HepG2 (cell line): ENCODE measurements around the gene PRM3. TPM values are rescaled to one million over a fixed set of nuclear protein-coding genes. Genes with fewer than 3 reads are reported as not detected.

ENCODE experiments used
- ATAC-seq: fragments of 200-7000 bp; cut with Tn5 transposase; 3 replicates; pipeline ENCODE4 v1.9.1; 2020; ENCODE audit warnings: mild to moderate bottlenecking, moderate library complexity
- BruUV-seq: library from RNA; stranded (reverse); fragments of 400-500 nt; replicated peaks from 2 replicates; lab custom pipeline; 2021; lab: Mats Ljungman, UMichigan
- CTCF ChIA-PET: fragments of 300-600 bp; formaldehyde crosslinking; extraction: SDS; loops from one replicate; lab custom pipeline; 2021; ENCODE audit warnings: low total read pairs, inconsistent platforms, low intra/inter-chr PET ratio; lab: Yijun Ruan, JAX
- POLR2A ChIA-PET: fragments of 350-600 bp; sonication (Branson Sonifier 250); formaldehyde crosslinking; loops from one replicate; lab custom pipeline; 2020; ENCODE audit warnings: antibody characterized with exemption, inconsistent platforms; lab: Yijun Ruan, JAX
- DNase-seq: peaks from one replicate; pipeline ENCODE4 v3.0.0-alpha.2; 2015; ENCODE audit warnings: low spot score
- FAIRE-seq: peaks from 3 replicates; lab custom pipeline; 2011; peaks lifted over from hg19 to GRCh38; lab: Jason Lieb, UNC
- H2AFZ ChIP-seq: one replicate; pipeline ENCODE4 v1.6.1; 2011; ENCODE audit warnings: low read length, inconsistent platforms
- H3K27ac ChIP-seq: fragments of 300-600 bp; 3 replicates; pipeline ENCODE4 v1.8.0; 2011; ENCODE audit warnings: mixed run types, mild to moderate bottlenecking, mixed read lengths, low read length, inconsistent platforms; ENCODE audit not compliant: insufficient read depth; ENCODE audit errors: extremely low read length
- H3K27me3 ChIP-seq, 2 experiments: fragments of 200-600 bp in 1 of 2; 2 replicates in 1 of 2; 3 replicates in 1 of 2; pipeline versions ENCODE4 v1.6.0 to v1.8.0; 2011; ENCODE audit warnings: low read length in 2 of 2, mild to moderate bottlenecking in 2 of 2, moderate library complexity in 2 of 2, inconsistent platforms in 1 of 2; ENCODE audit not compliant: insufficient read depth in 2 of 2, control insufficient read depth in 1 of 2
- H3K36me3 ChIP-seq, 2 experiments: fragments of 200-600 bp in 1 of 2; replicated peaks in 1 of 2; 2 replicates in 1 of 2; 3 replicates in 1 of 2; pipeline versions ENCODE4 v1.5.1 to v1.8.0; 2011; ENCODE audit warnings: low read length in 2 of 2, inconsistent platforms in 1 of 2; ENCODE audit not compliant: insufficient read depth in 2 of 2, control insufficient read depth in 1 of 2
- H3K4me1 ChIP-seq: 2 replicates; pipeline ENCODE4 v1.5.1; 2012; ENCODE audit warnings: low read length, inconsistent platforms; ENCODE audit not compliant: insufficient read depth
- H3K4me2 ChIP-seq: 2 replicates; pipeline ENCODE4 v1.6.0; 2011; ENCODE audit warnings: low read depth, low read length, inconsistent platforms
- H3K4me3 ChIP-seq, 3 experiments: fragments of 200-600 bp in 1 of 3; sonication (generic), shearing (Covaris generic) in 1 of 3; replicated peaks in 1 of 3; 2 replicates each; pipeline ENCODE4 v1.5.1; 2011 to 2016; ENCODE audit warnings: low read length in 3 of 3, inconsistent platforms in 2 of 3, low read depth in 2 of 3, mild to moderate bottlenecking in 2 of 3, control low read depth in 1 of 3, mixed read lengths in 1 of 3; ENCODE audit not compliant: insufficient read depth in 1 of 3
- H3K79me2 ChIP-seq: one replicate; pipeline ENCODE4 v1.6.1; 2011; ENCODE audit warnings: low read length, inconsistent platforms; ENCODE audit not compliant: insufficient read depth
- H3K9ac ChIP-seq: 2 replicates; pipeline ENCODE4 v1.6.0; 2011; ENCODE audit warnings: mild to moderate bottlenecking, low read depth, low read length, inconsistent platforms; ENCODE audit not compliant: insufficient read depth
- H3K9me3 ChIP-seq: 2 replicates; pipeline ENCODE4 v1.5.1; 2012; ENCODE audit warnings: mild to moderate bottlenecking, low read length
- H4K20me1 ChIP-seq: 2 replicates; pipeline ENCODE4 v1.6.0; 2011; ENCODE audit warnings: inconsistent platforms, mild to moderate bottlenecking, low read length, moderate library complexity; ENCODE audit not compliant: insufficient read depth
- DDIT3 ChIP-seq: sonication (generic); formaldehyde crosslinking; IDR thresholded peaks from 2 replicates; pipeline ENCODE4 v1.4.0; 2020; ENCODE audit warnings: mild to moderate bottlenecking, missing genetic modification reagents
- DNMT3B ChIP-seq: conservative IDR thresholded peaks from 2 replicates; pipeline ENCODE4 v1.6.1; 2016; ENCODE audit warnings: missing biosample characterization, control low read depth
- GABPA ChIP-seq, 2 experiments: IDR thresholded peaks; 2 replicates each; pipeline ENCODE4 v1.6.1; 2011 to 2016; ENCODE audit warnings: low read depth in 2 of 2, low read length in 1 of 2, missing biosample characterization in 1 of 2, missing genetic modification characterization in 1 of 2
- U2AF1 ChIP-seq: fragments of 200-400 bp; formaldehyde crosslinking; optimal IDR thresholded peaks from 2 replicates; pipeline ENCODE3; 2017; ENCODE audit warnings: mild to moderate bottlenecking, low read depth, low read length
- ZBTB3 ChIP-seq: sonication (generic); formaldehyde crosslinking; IDR thresholded peaks from 2 replicates; pipeline ENCODE4 v1.4.0; 2020; ENCODE audit warnings: low read depth, mild to moderate bottlenecking, moderate library complexity, missing genetic modification reagents, borderline replicate concordance
- ZFP36L1 ChIP-seq: sonication (generic); formaldehyde crosslinking; IDR thresholded peaks from 2 replicates; pipeline ENCODE4 v1.8.0; 2022; ENCODE audit warnings: mild to moderate bottlenecking, missing genetic modification reagents, moderate library complexity
- ZFP62 ChIP-seq: sonication (generic); formaldehyde crosslinking; IDR thresholded peaks from 2 replicates; pipeline ENCODE4 v1.4.0; 2020; ENCODE audit warnings: missing genetic modification reagents
- ZNF256 ChIP-seq: sonication (generic); formaldehyde crosslinking; conservative IDR thresholded peaks from 2 replicates; pipeline ENCODE4 v1.4.0; 2020; ENCODE audit warnings: missing genetic modification reagents
- ZNF496 ChIP-seq: sonication (generic); formaldehyde crosslinking; IDR thresholded peaks from 2 replicates; pipeline ENCODE4 v1.8.1; 2023; ENCODE audit warnings: mild to moderate bottlenecking, moderate library complexity, missing genetic modification reagents; ENCODE audit not compliant: insufficient replicate concordance
- ZNF598 ChIP-seq: sonication (generic); formaldehyde crosslinking; IDR thresholded peaks from 2 replicates; pipeline ENCODE4 v1.5.1; 2020; ENCODE audit warnings: mild to moderate bottlenecking, missing genetic modification reagents, borderline replicate concordance
- ZNF781 ChIP-seq: sonication (generic); formaldehyde crosslinking; IDR thresholded peaks from 2 replicates; pipeline ENCODE4 v1.5.1; 2020; ENCODE audit warnings: borderline replicate concordance, mild to moderate bottlenecking, missing genetic modification reagents; ENCODE audit errors: not compliant biosample characterization
- WGBS: methylation state at CpG from one replicate; pipeline ENCODE4 v1.1.6; 2017; ENCODE audit warnings: low lambda C conversion rate; 5-methylcytosine and 5-hydroxymethylcytosine counted together
- in situ Hi-C: cut with HindIII; loops from 2 replicates; pipeline ENCODE4 v1.10.0; 2017; ENCODE audit warnings: low pct_unique_long_range_greater_than_20kb; ENCODE audit not compliant: extremely low pct_ligation_motif_present
- intact Hi-C: fragments of 100-400 bp; cut with micrococcal nuclease; formaldehyde crosslinking; loops from one replicate; pipeline ENCODE4 v1.10.0; 2022; ENCODE audit not compliant: unreplicated experiment
- polyA plus RNA-seq, 8 experiments: library from polyadenylated mRNA; depleted of rRNA in 3 of 8; stranded (reverse) in 7 of 8; unstranded in 1 of 8; fragments of >200 nt; fragmentation: Illumina TruSeq in 4 of 8; extraction: Trizol in 4 of 8; gene quantifications; 2 replicates each; pipeline versions ENCODE4 v1.2.1 to v1.2.3, GENCODE V29; 2011 to 2016; ENCODE audit warnings: low read depth in 4 of 8, missing spikeins in 1 of 8, mixed read lengths in 1 of 8; ENCODE audit not compliant: insufficient read depth in 1 of 8
- total RNA-seq, 5 experiments: library from RNA; depleted of rRNA; stranded (reverse); fragments of >200 nt; fragmentation: Illumina TruSeq; extraction: Trizol; gene quantifications; 2 replicates each; pipeline ENCODE4 v1.2.3, GENCODE V29; 2016; ENCODE audit warnings: low read depth in 1 of 5
- TF ChIP-seq, protein P1 (sequence below): IDR thresholded peaks from 2 replicates; pipeline ENCODE4 v1.6.1; 2016; ENCODE audit warnings: low read depth, control low read depth
- TF ChIP-seq, protein P2 (sequence below): sonication (generic); formaldehyde crosslinking; IDR thresholded peaks from 2 replicates; pipeline ENCODE4 v1.9.0; 2022; ENCODE audit warnings: missing genetic modification reagents, mild to moderate bottlenecking, borderline replicate concordance
- TF ChIP-seq, protein P3 (sequence below): sonication (generic); formaldehyde crosslinking; IDR thresholded peaks from 2 replicates; pipeline ENCODE4 v1.4.0; 2020; ENCODE audit warnings: mild to moderate bottlenecking, missing genetic modification reagents

Gene PRM3
- total and polyA plus RNA-seq, 2 of the 13 experiments (the other 11 are each of a cell fraction or from before 2014, with no cell fraction given) = not detected

GRCh38 chr16:11277607-11278337, 4.3 kb upstream of the PRM3 start:
- Histone ChIP-seq H2AFZ (no peak overlapping the region), H4K20me1 (no peaks in the 10 kb centered on the region), H3K9ac (no peak overlapping the region), H3K4me3 (no peak overlapping the region), H3K79me2 (no peaks in the 10 kb centered on the region), H3K4me2 (no peak overlapping the region), H3K4me1 (peaks cover 98% of the 10 kb centered on the region), H3K27me3 (no peaks in the 10 kb centered on the region), H3K9me3 (no peaks in the 10 kb centered on the region), H3K36me3 (no peaks in the 10 kb centered on the region), H3K27ac (peak overlapping the region; percentile 97)
- POLR2A ChIA-PET = interaction anchor here (0.6 to 14.0 kb wide), 5 partner anchors 19 to 93 kb away, joined by 3 to 351 read pairs (median 45); partner anchors contain the start of gene SOCS1
- DNase-seq = no peak
- intact Hi-C loops = loop anchor here (2.0 kb wide), 2 partner anchors 21 to 29 kb away; partner anchors contain the start of gene SOCS1
- FAIRE-seq = no peak
- BruUV-seq = no TSS peak
- ATAC-seq = no peak
- CTCF ChIA-PET = no interaction called here
- 94% methylated on average over 12 of the region's 12 CpGs for WGBS
- in situ Hi-C loops = no loop called here
- TF ChIP-seq, protein P1, sequence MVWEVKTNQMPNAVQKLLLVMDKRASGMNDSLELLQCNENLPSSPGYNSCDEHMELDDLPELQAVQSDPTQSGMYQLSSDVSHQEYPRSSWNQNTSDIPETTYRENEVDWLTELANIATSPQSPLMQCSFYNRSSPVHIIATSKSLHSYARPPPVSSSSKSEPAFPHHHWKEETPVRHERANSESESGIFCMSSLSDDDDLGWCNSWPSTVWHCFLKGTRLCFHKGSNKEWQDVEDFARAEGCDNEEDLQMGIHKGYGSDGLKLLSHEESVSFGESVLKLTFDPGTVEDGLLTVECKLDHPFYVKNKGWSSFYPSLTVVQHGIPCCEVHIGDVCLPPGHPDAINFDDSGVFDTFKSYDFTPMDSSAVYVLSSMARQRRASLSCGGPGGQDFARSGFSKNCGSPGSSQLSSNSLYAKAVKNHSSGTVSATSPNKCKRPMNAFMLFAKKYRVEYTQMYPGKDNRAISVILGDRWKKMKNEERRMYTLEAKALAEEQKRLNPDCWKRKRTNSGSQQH (CRISPR knock-in tag) = no peak
- no peak for TF ChIP-seq DDIT3 (CRISPR knock-in tag)
- no peak for TF ChIP-seq DNMT3B (CRISPR knock-in tag)
- TF ChIP-seq U2AF1 = no peak
- TF ChIP-seq ZNF496 (CRISPR knock-in tag) = no peak
- 0 out of 2 replicates have a peak, but pooled peaks have one; percentile 53 for TF ChIP-seq ZNF598
- TF ChIP-seq GABPA (IDR thresholded peaks at IDR 0.05; ENCODE audit: low read depth, low read length) = no peak
- TF ChIP-seq GABPA (CRISPR knock-in tag; IDR thresholded peaks at IDR 0.05; ENCODE audit: low read depth) = no peak
- TF ChIP-seq ZFP62 (CRISPR knock-in tag) = 0 out of 2 replicates have a peak, but pooled peaks have one; percentile 55
- TF ChIP-seq ZFP36L1 = 0 out of 2 replicates have a peak, but pooled peaks have one; percentile 59
- no peak for TF ChIP-seq ZNF256 (CRISPR knock-in tag)
- TF ChIP-seq, protein P2, sequence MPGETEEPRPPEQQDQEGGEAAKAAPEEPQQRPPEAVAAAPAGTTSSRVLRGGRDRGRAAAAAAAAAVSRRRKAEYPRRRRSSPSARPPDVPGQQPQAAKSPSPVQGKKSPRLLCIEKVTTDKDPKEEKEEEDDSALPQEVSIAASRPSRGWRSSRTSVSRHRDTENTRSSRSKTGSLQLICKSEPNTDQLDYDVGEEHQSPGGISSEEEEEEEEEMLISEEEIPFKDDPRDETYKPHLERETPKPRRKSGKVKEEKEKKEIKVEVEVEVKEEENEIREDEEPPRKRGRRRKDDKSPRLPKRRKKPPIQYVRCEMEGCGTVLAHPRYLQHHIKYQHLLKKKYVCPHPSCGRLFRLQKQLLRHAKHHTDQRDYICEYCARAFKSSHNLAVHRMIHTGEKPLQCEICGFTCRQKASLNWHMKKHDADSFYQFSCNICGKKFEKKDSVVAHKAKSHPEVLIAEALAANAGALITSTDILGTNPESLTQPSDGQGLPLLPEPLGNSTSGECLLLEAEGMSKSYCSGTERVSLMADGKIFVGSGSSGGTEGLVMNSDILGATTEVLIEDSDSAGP (CRISPR knock-in tag) = 0 out of 2 replicates have a peak, but pooled peaks have one; percentile 2
- no peak for TF ChIP-seq ZBTB3
- TF ChIP-seq ZNF781 (CRISPR knock-in tag) = no peak
- TF ChIP-seq, protein P3, sequence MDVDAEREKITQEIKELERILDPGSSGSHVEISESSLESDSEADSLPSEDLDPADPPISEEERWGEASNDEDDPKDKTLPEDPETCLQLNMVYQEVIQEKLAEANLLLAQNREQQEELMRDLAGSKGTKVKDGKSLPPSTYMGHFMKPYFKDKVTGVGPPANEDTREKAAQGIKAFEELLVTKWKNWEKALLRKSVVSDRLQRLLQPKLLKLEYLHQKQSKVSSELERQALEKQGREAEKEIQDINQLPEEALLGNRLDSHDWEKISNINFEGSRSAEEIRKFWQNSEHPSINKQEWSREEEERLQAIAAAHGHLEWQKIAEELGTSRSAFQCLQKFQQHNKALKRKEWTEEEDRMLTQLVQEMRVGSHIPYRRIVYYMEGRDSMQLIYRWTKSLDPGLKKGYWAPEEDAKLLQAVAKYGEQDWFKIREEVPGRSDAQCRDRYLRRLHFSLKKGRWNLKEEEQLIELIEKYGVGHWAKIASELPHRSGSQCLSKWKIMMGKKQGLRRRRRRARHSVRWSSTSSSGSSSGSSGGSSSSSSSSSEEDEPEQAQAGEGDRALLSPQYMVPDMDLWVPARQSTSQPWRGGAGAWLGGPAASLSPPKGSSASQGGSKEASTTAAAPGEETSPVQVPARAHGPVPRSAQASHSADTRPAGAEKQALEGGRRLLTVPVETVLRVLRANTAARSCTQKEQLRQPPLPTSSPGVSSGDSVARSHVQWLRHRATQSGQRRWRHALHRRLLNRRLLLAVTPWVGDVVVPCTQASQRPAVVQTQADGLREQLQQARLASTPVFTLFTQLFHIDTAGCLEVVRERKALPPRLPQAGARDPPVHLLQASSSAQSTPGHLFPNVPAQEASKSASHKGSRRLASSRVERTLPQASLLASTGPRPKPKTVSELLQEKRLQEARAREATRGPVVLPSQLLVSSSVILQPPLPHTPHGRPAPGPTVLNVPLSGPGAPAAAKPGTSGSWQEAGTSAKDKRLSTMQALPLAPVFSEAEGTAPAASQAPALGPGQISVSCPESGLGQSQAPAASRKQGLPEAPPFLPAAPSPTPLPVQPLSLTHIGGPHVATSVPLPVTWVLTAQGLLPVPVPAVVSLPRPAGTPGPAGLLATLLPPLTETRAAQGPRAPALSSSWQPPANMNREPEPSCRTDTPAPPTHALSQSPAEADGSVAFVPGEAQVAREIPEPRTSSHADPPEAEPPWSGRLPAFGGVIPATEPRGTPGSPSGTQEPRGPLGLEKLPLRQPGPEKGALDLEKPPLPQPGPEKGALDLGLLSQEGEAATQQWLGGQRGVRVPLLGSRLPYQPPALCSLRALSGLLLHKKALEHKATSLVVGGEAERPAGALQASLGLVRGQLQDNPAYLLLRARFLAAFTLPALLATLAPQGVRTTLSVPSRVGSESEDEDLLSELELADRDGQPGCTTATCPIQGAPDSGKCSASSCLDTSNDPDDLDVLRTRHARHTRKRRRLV (CRISPR knock-in tag) = peak; percentile 27; the same call in 1 of the 2 replicates
